RWPE1 (cell line): ENCODE measurements around the gene FSHR.

Experiments
- CTCF ChIA-PET: fragments of 350-600 bp; sonication (Branson Sonifier 250); formaldehyde crosslinking; extraction: SDS; loops from one replicate; lab custom pipeline; 2021; lab: Yijun Ruan, JAX
- POLR2A ChIA-PET: fragments of 400-600 bp; formaldehyde crosslinking; extraction: SDS; loops from one replicate; lab custom pipeline; 2020; ENCODE audit warnings: antibody characterized with exemption; ENCODE audit not compliant: low non-redundant PET; lab: Yijun Ruan, JAX
- DNase-seq: peaks from one replicate; pipeline ENCODE4 v3.0.0; 2012; ENCODE audit warnings: low spot score
- H3K27ac ChIP-seq: fragments of 450-650 bp; 2 replicates; pipeline ENCODE4 v1.5.1; 2017
- CTCF ChIP-seq: fragments of 450-650 bp; conservative IDR thresholded peaks from 2 replicates; pipeline ENCODE4 v1.5.1; 2017; ENCODE audit warnings: low read depth, mild to moderate bottlenecking

FSHR gene

GRCh38 chr2:49129034-49129433 is 25.3 kb downstream of the FSHR start:
- TF ChIP-seq CTCF: no peak
- ChIA-PET POLR2A (no interaction called here), CTCF (no interaction called here)
- H3K27ac ChIP-seq: no peak overlapping the region
- DNase-seq: no peak

DNA sequence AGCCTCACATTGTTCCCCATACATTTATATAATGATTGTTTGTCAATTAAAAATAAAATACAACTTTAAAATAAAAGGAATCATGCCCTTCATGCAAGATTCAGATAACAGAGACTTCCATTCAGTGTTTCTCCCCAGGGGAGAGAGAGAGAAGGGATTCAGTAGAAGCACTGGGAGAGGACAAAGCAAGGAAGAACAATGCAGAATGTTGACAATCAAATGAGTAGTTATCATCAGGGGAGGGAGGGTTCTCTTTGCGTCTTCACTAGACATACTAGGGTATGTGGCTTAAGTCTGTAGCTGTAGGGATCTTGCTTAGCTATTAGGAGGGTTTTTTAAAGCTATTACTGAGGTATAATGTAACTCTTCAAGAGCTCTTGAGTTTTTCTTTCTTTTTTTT is 30.7 kb downstream of the FSHR start:
- POLR2A ChIA-PET: no interaction called here
- no peak overlapping the region for H3K27ac ChIP-seq
- DNase-seq: no peak
- CTCF ChIA-PET: no interaction called here
- no peak for TF ChIP-seq CTCF

DNA sequence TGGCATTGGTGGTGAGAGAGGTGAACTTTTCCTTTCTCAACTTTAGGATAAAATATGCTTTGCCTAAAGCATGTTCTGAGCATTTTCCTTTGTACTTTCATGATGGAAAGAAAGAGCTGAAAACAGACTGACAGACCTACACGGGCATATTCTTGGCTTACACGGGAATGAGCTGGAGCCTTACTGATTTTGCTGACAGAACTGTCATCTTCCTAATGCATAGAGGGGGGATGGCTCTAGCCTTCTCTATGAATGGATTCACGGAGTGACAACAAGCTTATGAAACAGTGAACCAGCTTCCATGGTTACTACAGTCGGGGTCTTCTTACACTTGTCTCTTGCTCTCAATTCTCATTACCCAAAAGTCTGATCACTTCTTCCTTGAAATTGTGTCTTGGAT is 32.2 kb downstream of the FSHR start:
- ChIA-PET POLR2A (interaction anchor here (0.6 kb wide), 1 partner anchor 33 kb away, joined by 3 read pairs; no protein-coding TSS in a partner anchor), CTCF (interaction anchor here (0.6 kb wide), 1 partner anchor 585 kb away, joined by 4 read pairs; no protein-coding TSS in a partner anchor)
- no peak for TF ChIP-seq CTCF
- no peak overlapping the region for H3K27ac ChIP-seq
- no peak for DNase-seq

DNA sequence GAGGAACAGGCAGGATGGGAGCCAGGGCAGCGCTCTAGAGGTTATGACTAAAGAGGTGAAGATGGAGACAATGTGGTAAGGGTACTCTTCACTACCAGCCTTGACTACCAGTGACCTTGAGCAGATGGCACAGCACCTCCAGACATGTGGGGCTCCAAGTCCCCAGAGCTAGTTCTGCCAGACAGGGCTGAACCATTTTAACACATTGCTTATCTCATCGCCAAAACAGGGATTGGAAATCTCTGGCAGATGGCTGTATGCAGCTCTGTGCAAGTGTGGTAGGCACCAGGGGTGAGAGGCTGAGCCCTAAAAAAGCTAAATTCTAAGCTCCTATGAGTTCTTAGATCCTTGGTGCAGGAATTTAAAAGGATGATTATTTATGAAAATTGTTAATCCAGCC is 41.3 kb downstream of the FSHR start:
- TF ChIP-seq CTCF: no peak
- no peak overlapping the region for H3K27ac ChIP-seq
- CTCF ChIA-PET: interaction anchor here (0.6 kb wide), 1 partner anchor 588 kb away, joined by 3 read pairs; no protein-coding TSS in a partner anchor
- no peak for DNase-seq
- POLR2A ChIA-PET: no interaction called here

DNA sequence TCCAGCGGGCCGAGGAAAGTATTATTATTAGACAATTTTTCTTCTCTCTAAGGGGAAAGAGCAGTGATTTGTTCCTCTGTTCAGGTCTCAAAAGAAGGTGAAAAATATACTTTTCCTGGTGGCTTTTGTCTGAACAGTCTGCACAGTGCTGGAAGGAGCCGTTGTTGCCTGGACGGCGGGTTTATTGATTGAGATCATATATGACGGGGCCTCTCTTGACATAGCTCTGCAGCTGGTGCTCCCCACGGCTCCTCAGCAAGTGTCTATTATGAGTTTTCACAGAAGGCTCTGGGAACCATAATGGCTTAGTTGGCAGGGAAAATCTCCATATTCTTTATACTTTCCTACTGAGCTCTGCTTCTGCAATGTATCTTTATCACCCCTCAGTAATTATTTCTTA is 42.9 kb downstream of the FSHR start:
- H3K27ac ChIP-seq: no peak overlapping the region
- TF ChIP-seq CTCF: no peak
- DNase-seq: no peak
- CTCF ChIA-PET: no interaction called here
- POLR2A ChIA-PET: no interaction called here

- ChIA-PET POLR2A (no interaction called here), CTCF (no interaction called here)
- TF ChIP-seq CTCF: no peak
- DNase-seq: no peak
- no peak overlapping the region for H3K27ac ChIP-seq
Observed at GRCh38 chr2:49111006-49111405, 43.3 kb downstream of the FSHR start.
